Ascending aorta (tissue), 2 donors: ENCODE data around the gene PKN1. TPM values are rescaled to one million over a fixed set of nuclear protein-coding genes. Genes with fewer than 3 reads are reported as not detected.

ENCODE experiments used
- DNase-seq, 2 donors: peaks; one replicate each; pipeline ENCODE4 v3.0.0-alpha.2; 2019; ENCODE audit warnings: low spot score in 2 of 2
- H3K27ac ChIP-seq, 2 donors: fragments of 200-600 bp; sonication (generic); one replicate each; pipeline ENCODE4 v1.5.1; 2016 to 2017; ENCODE audit warnings: mild to moderate bottlenecking in 1 of 2
- H3K27me3 ChIP-seq: fragments of 200-600 bp; sonication (generic); one replicate; pipeline ENCODE4 v1.5.1; 2017
- H3K36me3 ChIP-seq, 2 donors: fragments of 200-600 bp; sonication (generic); one replicate each; pipeline ENCODE4 v1.5.1; 2016
- H3K4me1 ChIP-seq, 2 donors: fragments of 200-600 bp; sonication (generic); one replicate each; pipeline ENCODE4 v1.5.1; 2016 to 2017; ENCODE audit warnings: mild to moderate bottlenecking in 1 of 2
- H3K4me3 ChIP-seq, 2 donors: fragments of 200-600 bp; sonication (generic); one replicate each; pipeline ENCODE4 v1.5.1; 2016 to 2017; ENCODE audit warnings: mild to moderate bottlenecking in 1 of 2
- H3K9me3 ChIP-seq, 2 donors: fragments of 200-600 bp; sonication (generic); one replicate each; pipeline ENCODE4 v1.5.1; 2016
- CTCF ChIP-seq, 3 experiments: fragments of 200-600 bp in 2 of 3; fragments of 450-650 bp in 1 of 3; sonication (generic) in 2 of 3; IDR thresholded peaks; one replicate each; pipeline ENCODE4 v1.5.1; 2016 to 2019; ENCODE audit warnings: antibody characterized with exemption in 3 of 3, mild to moderate bottlenecking in 1 of 3, moderate library complexity in 1 of 3
- intact Hi-C: fragments of 100-400 bp; cut with DNase I; formaldehyde crosslinking; loops from one replicate; pipeline ENCODE4 v1.15.1; 2023
- total RNA-seq: library from RNA; depleted of rRNA; stranded (reverse); fragments of >200 nt; gene quantifications from one replicate; pipeline ENCODE4 v1.1.0, GENCODE V29; 2016

The PKN1 gene
- total RNA-seq, 1 donor from 2014 or later: 231 TPM

DNA sequence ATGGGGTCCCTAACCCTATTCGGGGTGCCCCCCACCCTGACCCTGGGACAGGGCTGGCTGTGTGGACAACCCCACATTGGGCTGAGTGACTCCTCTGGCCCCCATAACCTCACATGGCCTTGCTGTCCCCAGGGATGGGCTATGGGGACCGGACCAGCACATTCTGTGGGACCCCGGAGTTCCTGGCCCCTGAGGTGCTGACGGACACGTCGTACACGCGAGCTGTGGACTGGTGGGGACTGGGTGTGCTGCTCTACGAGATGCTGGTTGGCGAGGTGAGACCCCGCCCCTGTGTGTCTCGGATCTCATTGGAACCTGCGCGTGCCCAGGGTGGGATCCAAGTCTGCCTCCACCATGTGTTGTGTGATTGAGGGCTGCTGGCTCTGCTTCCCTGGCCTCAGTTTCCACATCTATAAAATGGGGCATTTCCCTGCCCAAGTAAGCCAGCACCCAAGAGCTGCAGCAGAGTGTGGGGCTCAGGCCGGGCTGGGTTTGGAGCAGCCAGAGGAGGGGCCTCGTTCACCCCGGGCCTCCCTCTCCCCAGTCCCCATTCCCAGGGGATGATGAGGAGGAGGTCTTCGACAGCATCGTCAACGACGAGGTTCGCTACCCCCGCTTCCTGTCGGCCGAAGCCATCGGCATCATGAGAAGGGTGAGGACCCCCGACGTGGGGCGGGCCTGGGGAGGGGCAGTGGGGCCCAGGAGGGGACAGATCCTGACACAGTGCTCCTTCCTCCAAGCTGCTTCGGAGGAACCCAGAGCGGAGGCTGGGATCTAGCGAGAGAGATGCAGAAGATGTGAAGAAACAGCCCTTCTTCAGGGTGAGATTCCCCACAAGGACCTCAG is 37.1 kb downstream of the PKN1 start:
- H3K36me3 ChIP-seq: peaks cover 52 to 56% of the 10 kb centered on the region in 2 donors
- TF ChIP-seq CTCF (IDR thresholded peaks at IDR 0.05): no peak
- intact Hi-C loops: loop anchor here (5.0 kb wide), 3 partner anchors 38 to 333 kb away; partner anchors contain the start of genes ASF1B and PKN1

GRCh38 chr19:14471436-14472187 is 38.5 kb downstream of the PKN1 start:
- peak overlapping the region in 1 of 2 donors; percentile 34 for H3K4me3 ChIP-seq
- H3K9me3 ChIP-seq: no peaks in the 10 kb centered on the region
- peaks cover 42 to 48% of the 10 kb centered on the region in 2 donors for H3K36me3 ChIP-seq
- no peak for TF ChIP-seq CTCF (IDR thresholded peaks at IDR 0.05)
- H3K4me1 ChIP-seq: peaks cover 8 to 21% of the 10 kb centered on the region in 2 donors
- intact Hi-C loops: loop anchor here (5.0 kb wide), 3 partner anchors 39 to 334 kb away; partner anchors contain the start of genes ASF1B and PKN1
- no peak overlapping the region for H3K27ac ChIP-seq
- no peak for DNase-seq
- peaks cover 4% of the 10 kb centered on the region for H3K27me3 ChIP-seq

More for the DNA sequence above, 37.1 kb downstream of the PKN1 start:
- H3K4me1 ChIP-seq: peaks cover 8 to 18% of the 10 kb centered on the region in 2 donors
- H3K27me3 ChIP-seq: peaks cover 4% of the 10 kb centered on the region
- H3K27ac ChIP-seq: no peak overlapping the region
- no peaks in the 10 kb centered on the region for H3K9me3 ChIP-seq
- DNase-seq: no peak
- no peak overlapping the region for H3K4me3 ChIP-seq

GRCh38 chr19:14472202-14472938 is 39.3 kb downstream of the PKN1 start:
- H3K4me3 ChIP-seq: peak overlapping the region; percentile 27 to 34
- intact Hi-C loops: loop anchor here (5.0 kb wide), 3 partner anchors 40 to 335 kb away; partner anchors contain the start of genes ASF1B and PKN1
- peak; percentile 94 to 100 (median 99) for TF ChIP-seq CTCF (IDR thresholded peaks at IDR 0.05)
- no peaks in the 10 kb centered on the region for H3K9me3 ChIP-seq
- peaks cover 4% of the 10 kb centered on the region for H3K27me3 ChIP-seq
- peaks cover 8 to 21% of the 10 kb centered on the region in 2 donors for H3K4me1 ChIP-seq
- H3K27ac ChIP-seq: no peak overlapping the region
- peak in 1 of 2 donors; percentile 79 for DNase-seq
- H3K36me3 ChIP-seq: peaks cover 34 to 40% of the 10 kb centered on the region in 2 donors

DNA sequence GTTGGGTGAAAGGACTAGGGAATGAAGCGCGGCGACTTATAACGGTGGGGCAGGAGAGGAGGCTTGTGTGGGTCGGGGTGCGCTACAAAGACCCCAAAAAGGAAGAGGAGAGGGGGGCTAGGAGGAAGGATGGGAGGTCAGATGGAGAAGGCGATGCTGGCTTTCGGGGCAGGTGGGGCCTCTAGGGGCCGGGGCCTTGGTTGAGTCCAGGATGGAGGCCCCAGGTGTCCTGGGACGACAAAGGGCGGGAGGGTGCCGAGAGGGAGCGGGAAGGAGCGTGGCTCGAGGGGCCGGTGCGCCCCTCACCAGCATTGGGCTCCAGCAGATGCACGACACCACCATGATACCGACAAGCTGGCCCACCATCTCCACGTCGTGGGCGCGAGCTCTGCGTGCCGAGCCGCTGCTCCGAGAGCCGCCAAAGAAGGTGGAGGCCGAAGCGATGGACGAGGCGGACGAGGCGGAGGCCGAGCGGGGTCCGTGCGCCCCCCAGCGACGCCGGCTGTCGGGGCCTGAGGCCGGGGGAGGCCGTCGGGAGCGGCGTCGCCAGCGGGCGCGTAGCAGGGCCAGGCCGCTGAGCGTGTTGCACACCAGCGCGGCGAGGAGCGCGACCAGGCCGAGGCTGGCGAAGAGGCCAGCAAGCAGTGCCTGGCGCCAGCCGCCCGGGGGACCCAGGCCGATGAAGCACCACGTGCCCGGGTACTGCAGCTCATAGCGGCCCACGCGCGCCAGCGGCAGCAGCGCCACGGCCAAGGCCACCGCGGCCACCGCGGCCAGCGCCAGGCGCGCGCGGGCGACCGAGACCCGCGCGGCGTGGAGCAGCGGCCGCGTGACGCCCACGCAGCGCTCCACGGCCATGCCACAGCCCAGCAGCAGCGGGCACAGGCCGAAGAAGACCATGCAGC is 40.2 kb downstream of the PKN1 start:
- no peak for DNase-seq
- no peaks in the 10 kb centered on the region for H3K9me3 ChIP-seq
- no peak overlapping the region for H3K27ac ChIP-seq
- peaks cover 4% of the 10 kb centered on the region for H3K27me3 ChIP-seq
- TF ChIP-seq CTCF (IDR thresholded peaks at IDR 0.05): no peak
- peaks cover 8 to 21% of the 10 kb centered on the region in 2 donors for H3K4me1 ChIP-seq
- intact Hi-C loops: loop anchor here (5.0 kb wide), 3 partner anchors 41 to 336 kb away; partner anchors contain the start of genes ASF1B and PKN1
- H3K36me3 ChIP-seq: peaks cover 29 to 37% of the 10 kb centered on the region in 2 donors
- H3K4me3 ChIP-seq: peak overlapping the region; percentile 23 to 50
